ENCODE measurements around the gene PDLIM5. TPM values are rescaled to one million over a fixed set of nuclear protein-coding genes. Genes with fewer than 3 reads are reported as not detected.

Gene PDLIM5
- total RNA-seq, 5 donors from 2014 or later (not counting 1 experiment from before 2014, with no cell fraction given), result 27.1 to 32.0 (median 29.6) TPM

DNA sequence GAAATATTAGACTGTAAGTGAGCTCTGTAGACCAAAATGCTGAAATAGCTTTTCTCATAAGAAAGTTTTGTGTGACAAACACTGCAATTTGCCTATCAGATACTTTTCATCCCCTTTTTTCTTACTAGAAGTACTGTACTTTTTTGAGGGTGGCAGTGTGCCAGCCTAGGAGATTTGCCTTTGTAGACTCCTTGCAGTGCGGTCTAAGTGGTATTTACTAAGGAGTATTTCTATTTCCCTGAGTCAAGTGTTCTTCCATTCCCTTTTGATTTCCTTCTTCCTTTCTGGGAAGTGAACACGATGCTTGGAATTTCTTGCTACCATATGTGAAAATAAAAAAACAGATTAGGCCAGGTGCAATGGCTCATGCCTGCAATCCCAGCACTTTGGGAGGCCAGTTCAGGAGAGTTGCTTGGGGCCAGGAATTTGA is 34.6 kb downstream of the PDLIM5 start:
- no peak overlapping the region for H3K4me3 Mint-ChIP-seq
- CTCF ChIA-PET, result no interaction called here
- no peaks in the 10 kb centered on the region for H3K9me3 Mint-ChIP-seq
- POLR2A ChIA-PET, result no interaction called here
- H3K27me3 Mint-ChIP-seq, result no peaks in the 10 kb centered on the region
- ATAC-seq (replicated peaks in 1 of 4) (no peak), DNase-seq (no peak)
- Histone ChIP-seq H3K9me3 (no peaks in the 10 kb centered on the region), H3K36me3 (ENCODE audit: control insufficient read depth in 2 of 2, extremely low read depth in 1 of 2, insufficient read depth in 1 of 2, low read length in 1 of 2) (no peaks in the 10 kb centered on the region), H3K4me1 (ENCODE audit: control insufficient read depth in 1 of 2, extremely low read depth in 1 of 2, insufficient read depth in 2 of 2, low read length in 2 of 2) (no peaks in the 10 kb centered on the region), H3K4me3 (ENCODE audit: control insufficient read depth in 1 of 2, extremely low read depth in 1 of 2, low read length in 1 of 2) (no peak overlapping the region), H3K27me3 (replicated peaks in 1 of 2; ENCODE audit: control insufficient read depth in 2 of 2, extremely low read depth in 1 of 2, insufficient read depth in 2 of 2, low read length in 1 of 2) (no peaks in the 10 kb centered on the region), H3K27ac (ENCODE audit: low read length) (no peak overlapping the region)
- peaks cover 1% of the 10 kb centered on the region for H3K36me3 Mint-ChIP-seq
- H3K4me1 Mint-ChIP-seq, result peaks cover 0 to 6% (median 4%) of the 10 kb centered on the region in 3 donors
- no peak overlapping the region for H3K27ac Mint-ChIP-seq
- WGBS (ENCODE audit: insufficient coverage), result no CpG with 5 or more reads among the region's 2 CpGs

DNA sequence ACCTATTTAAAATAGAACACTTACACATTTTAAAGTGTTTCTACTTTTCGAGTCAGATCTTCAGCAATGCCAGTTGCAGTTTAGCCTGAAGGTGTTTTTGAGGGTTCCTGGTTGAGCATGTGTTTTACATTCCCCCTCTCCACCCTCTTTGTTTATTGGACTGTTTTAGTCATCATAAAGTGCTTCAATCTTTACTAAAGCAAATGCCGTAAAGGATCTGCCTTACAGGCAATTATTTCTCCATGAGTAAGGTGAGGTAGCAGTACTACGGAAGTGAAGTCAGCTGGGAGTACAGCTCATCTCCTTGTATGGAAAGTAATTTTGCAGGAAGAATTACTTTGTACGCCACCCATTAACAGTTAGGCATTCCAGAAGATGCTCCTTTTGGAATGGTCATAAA is 36.9 kb downstream of the PDLIM5 start:
- no peaks in the 10 kb centered on the region for H3K27me3 Mint-ChIP-seq
- peaks cover 0 to 6% (median 4%) of the 10 kb centered on the region in 3 donors for H3K4me1 Mint-ChIP-seq
- WGBS (ENCODE audit: insufficient coverage), result no CpG with 5 or more reads among the region's 4 CpGs
- Histone ChIP-seq H3K27me3 (replicated peaks in 1 of 2; ENCODE audit: control insufficient read depth in 2 of 2, extremely low read depth in 1 of 2, insufficient read depth in 2 of 2, low read length in 1 of 2) (no peaks in the 10 kb centered on the region), H3K4me3 (ENCODE audit: control insufficient read depth in 1 of 2, extremely low read depth in 1 of 2, low read length in 1 of 2) (no peak overlapping the region), H3K4me1 (ENCODE audit: control insufficient read depth in 1 of 2, extremely low read depth in 1 of 2, insufficient read depth in 2 of 2, low read length in 2 of 2) (no peaks in the 10 kb centered on the region), H3K27ac (ENCODE audit: low read length) (no peak overlapping the region), H3K36me3 (ENCODE audit: control insufficient read depth in 2 of 2, extremely low read depth in 1 of 2, insufficient read depth in 1 of 2, low read length in 1 of 2) (no peaks in the 10 kb centered on the region), H3K9me3 (no peaks in the 10 kb centered on the region)
- peaks cover 7% of the 10 kb centered on the region for H3K36me3 Mint-ChIP-seq
- no peaks in the 10 kb centered on the region for H3K9me3 Mint-ChIP-seq
- CTCF ChIA-PET, result no interaction called here
- H3K4me3 Mint-ChIP-seq, result no peak overlapping the region
- ATAC-seq (replicated peaks in 1 of 4) (no peak), DNase-seq (no peak)
- POLR2A ChIA-PET, result no interaction called here
- H3K27ac Mint-ChIP-seq, result no peak overlapping the region

DNA sequence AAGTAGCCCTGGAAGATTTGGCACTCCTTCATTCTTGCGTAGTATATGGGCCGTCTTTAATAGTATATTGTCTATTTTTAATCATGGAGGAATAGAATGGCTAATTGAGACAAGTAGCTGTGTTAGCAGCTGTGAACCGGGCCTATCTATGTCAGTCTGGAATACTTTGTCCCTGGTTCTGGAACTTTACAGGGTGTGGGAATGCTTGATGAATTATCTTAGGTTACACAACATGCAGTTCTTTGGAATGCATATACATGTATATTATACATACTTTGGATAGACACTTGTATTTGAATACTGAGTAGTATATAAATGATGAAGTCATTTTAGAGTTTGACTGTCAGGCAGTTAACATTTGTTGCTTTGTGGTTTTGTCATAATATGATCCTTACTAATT is 37.4 kb downstream of the PDLIM5 start:
- DNase-seq (no peak), ATAC-seq (replicated peaks in 1 of 4) (no peak)
- no peak overlapping the region for H3K27ac ChIP-seq (ENCODE audit: low read length)
- no peaks in the 10 kb centered on the region for H3K9me3 ChIP-seq
- CTCF ChIA-PET, result no interaction called here
- Mint-ChIP-seq H3K27ac (no peak overlapping the region), H3K4me3 (no peak overlapping the region), H3K27me3 (no peaks in the 10 kb centered on the region), H3K4me1 (peaks cover 0 to 6% (median 4%) of the 10 kb centered on the region in 3 donors), H3K9me3 (no peaks in the 10 kb centered on the region), H3K36me3 (peaks cover 11% of the 10 kb centered on the region)
- no peaks in the 10 kb centered on the region for H3K27me3 ChIP-seq (replicated peaks in 1 of 2; ENCODE audit: control insufficient read depth in 2 of 2, extremely low read depth in 1 of 2, insufficient read depth in 2 of 2, low read length in 1 of 2)
- no peak overlapping the region for H3K4me3 ChIP-seq (ENCODE audit: control insufficient read depth in 1 of 2, extremely low read depth in 1 of 2, low read length in 1 of 2)
- no peaks in the 10 kb centered on the region for H3K36me3 ChIP-seq (ENCODE audit: control insufficient read depth in 2 of 2, extremely low read depth in 1 of 2, insufficient read depth in 1 of 2, low read length in 1 of 2)
- POLR2A ChIA-PET, result no interaction called here
- 100% methylated on average over 2 of the region's 3 CpGs for WGBS (ENCODE audit: insufficient coverage)
- H3K4me1 ChIP-seq (ENCODE audit: control insufficient read depth in 1 of 2, extremely low read depth in 1 of 2, insufficient read depth in 2 of 2, low read length in 2 of 2), result no peaks in the 10 kb centered on the region

DNA sequence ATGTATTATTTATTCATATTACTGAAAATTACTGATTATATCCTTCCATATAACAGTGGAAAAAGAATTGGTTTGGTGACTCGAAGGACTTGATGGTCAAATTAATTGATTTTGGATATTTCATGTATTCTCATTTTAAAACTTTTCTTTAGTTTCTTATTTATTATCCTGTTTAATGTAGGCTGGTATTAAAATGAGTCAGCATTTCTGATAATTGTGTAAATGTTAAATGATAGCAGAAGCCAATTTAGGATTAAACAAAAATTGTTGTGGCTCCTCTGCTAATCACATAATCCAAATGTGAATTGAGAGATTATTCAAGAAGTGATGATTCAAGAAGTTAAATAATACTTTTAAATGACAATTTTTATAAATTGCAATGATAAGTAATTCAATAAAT is 38.7 kb downstream of the PDLIM5 start:
- no CpG with 5 or more reads among the region's 1 CpG for WGBS (ENCODE audit: insufficient coverage)
- no peak overlapping the region for H3K4me3 Mint-ChIP-seq

DNA sequence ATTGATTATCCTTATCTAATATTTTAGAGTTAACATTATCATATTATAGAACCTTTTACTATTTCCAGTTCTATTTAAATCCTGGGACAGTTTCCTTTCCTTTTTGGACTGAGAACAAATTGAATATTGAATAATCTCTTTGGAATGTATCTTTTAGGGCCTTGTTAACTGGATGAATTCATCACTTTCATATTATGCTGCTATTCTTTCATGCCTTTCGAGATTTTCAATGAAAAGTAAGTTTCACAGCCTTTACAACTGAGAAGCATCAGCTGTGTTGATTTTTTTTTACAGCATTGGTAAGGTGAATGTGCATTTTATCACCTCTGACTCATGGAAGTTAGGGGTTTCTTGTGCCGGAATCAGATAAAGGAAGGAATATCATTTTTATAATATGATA is 39.6 kb downstream of the PDLIM5 start:
- H3K4me3 ChIP-seq (ENCODE audit: control insufficient read depth in 1 of 2, extremely low read depth in 1 of 2, low read length in 1 of 2), result no peak overlapping the region
- ATAC-seq (replicated peaks in 1 of 4), result no peak
- no peak overlapping the region for H3K27ac Mint-ChIP-seq
- peaks cover 0 to 2% (median 0%) of the 10 kb centered on the region in 3 donors for H3K4me1 Mint-ChIP-seq
- ChIA-PET CTCF (no interaction called here), POLR2A (no interaction called here)
- no peaks in the 10 kb centered on the region for H3K27me3 ChIP-seq (replicated peaks in 1 of 2; ENCODE audit: control insufficient read depth in 2 of 2, extremely low read depth in 1 of 2, insufficient read depth in 2 of 2, low read length in 1 of 2)
- peaks cover 16% of the 10 kb centered on the region for H3K36me3 Mint-ChIP-seq
- no peak overlapping the region for H3K4me3 Mint-ChIP-seq
- no peaks in the 10 kb centered on the region for H3K36me3 ChIP-seq (ENCODE audit: control insufficient read depth in 2 of 2, extremely low read depth in 1 of 2, insufficient read depth in 1 of 2, low read length in 1 of 2)
- H3K9me3 Mint-ChIP-seq, result no peaks in the 10 kb centered on the region
- no peak overlapping the region for H3K27ac ChIP-seq (ENCODE audit: low read length)
- no CpG with 5 or more reads among the region's 2 CpGs for WGBS (ENCODE audit: insufficient coverage)
- no peaks in the 10 kb centered on the region for H3K9me3 ChIP-seq
- no peaks in the 10 kb centered on the region for H3K4me1 ChIP-seq (ENCODE audit: control insufficient read depth in 1 of 2, extremely low read depth in 1 of 2, insufficient read depth in 2 of 2, low read length in 2 of 2)
- H3K27me3 Mint-ChIP-seq, result no peaks in the 10 kb centered on the region
- DNase-seq, result no peak

More for the DNA sequence above, 38.7 kb downstream of the PDLIM5 start:
- ChIA-PET POLR2A (no interaction called here), CTCF (no interaction called here)
- peaks cover 12% of the 10 kb centered on the region for H3K36me3 Mint-ChIP-seq
- H3K27ac ChIP-seq (ENCODE audit: low read length), result no peak overlapping the region
- DNase-seq, result no peak
- ATAC-seq (replicated peaks in 1 of 4), result no peak
- H3K36me3 ChIP-seq (ENCODE audit: control insufficient read depth in 2 of 2, extremely low read depth in 1 of 2, insufficient read depth in 1 of 2, low read length in 1 of 2), result no peaks in the 10 kb centered on the region
- H3K27me3 ChIP-seq (replicated peaks in 1 of 2; ENCODE audit: control insufficient read depth in 2 of 2, extremely low read depth in 1 of 2, insufficient read depth in 2 of 2, low read length in 1 of 2), result no peaks in the 10 kb centered on the region
- no peak overlapping the region for H3K27ac Mint-ChIP-seq
- H3K9me3 Mint-ChIP-seq, result no peaks in the 10 kb centered on the region
- H3K9me3 ChIP-seq, result no peaks in the 10 kb centered on the region
- H3K4me1 Mint-ChIP-seq, result peaks cover 0 to 2% (median 0%) of the 10 kb centered on the region in 3 donors
- H3K27me3 Mint-ChIP-seq, result no peaks in the 10 kb centered on the region
- H3K4me3 ChIP-seq (ENCODE audit: control insufficient read depth in 1 of 2, extremely low read depth in 1 of 2, low read length in 1 of 2), result no peak overlapping the region
- H3K4me1 ChIP-seq (ENCODE audit: control insufficient read depth in 1 of 2, extremely low read depth in 1 of 2, insufficient read depth in 2 of 2, low read length in 2 of 2), result no peaks in the 10 kb centered on the region

DNA sequence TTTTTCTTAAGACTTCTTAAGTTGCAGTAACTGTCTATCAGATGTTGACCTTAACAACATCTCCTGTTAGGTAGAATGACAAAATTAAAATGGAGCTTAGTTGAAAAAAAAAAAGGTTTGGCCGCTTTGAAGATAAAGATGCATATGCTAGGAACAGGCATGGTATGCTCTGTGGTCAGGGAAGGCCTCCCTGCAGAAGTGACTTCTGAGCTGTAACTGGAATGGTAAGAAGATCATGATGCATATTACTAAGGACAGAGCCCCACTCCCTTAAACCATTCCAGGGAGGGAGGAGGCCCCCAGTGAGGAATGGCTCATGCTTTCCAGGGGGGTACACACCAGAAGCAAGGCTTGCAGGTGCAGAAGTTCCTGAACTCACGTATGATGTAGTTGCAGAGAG is 43.7 kb downstream of the PDLIM5 start:
- DNase-seq (no peak), ATAC-seq (replicated peaks in 1 of 4) (no peak)
- no peak overlapping the region for H3K4me3 ChIP-seq (ENCODE audit: control insufficient read depth in 1 of 2, extremely low read depth in 1 of 2, low read length in 1 of 2)
- ChIA-PET CTCF (no interaction called here), POLR2A (interaction anchor here in 1 of 2 donors (0.6 kb wide), 1 partner anchor 41 kb away, joined by 3 read pairs; no protein-coding TSS in a partner anchor)
- no peaks in the 10 kb centered on the region for H3K36me3 ChIP-seq (ENCODE audit: control insufficient read depth in 2 of 2, extremely low read depth in 1 of 2, insufficient read depth in 1 of 2, low read length in 1 of 2)
- H3K9me3 ChIP-seq, result no peaks in the 10 kb centered on the region
- Mint-ChIP-seq H3K27ac (no peak overlapping the region), H3K9me3 (no peaks in the 10 kb centered on the region), H3K4me1 (no peaks in the 10 kb centered on the region), H3K36me3 (peaks cover 18% of the 10 kb centered on the region), H3K4me3 (no peak overlapping the region), H3K27me3 (no peaks in the 10 kb centered on the region)
- H3K27ac ChIP-seq (ENCODE audit: low read length), result no peak overlapping the region
- no peaks in the 10 kb centered on the region for H3K4me1 ChIP-seq (ENCODE audit: control insufficient read depth in 1 of 2, extremely low read depth in 1 of 2, insufficient read depth in 2 of 2, low read length in 2 of 2)
- no peaks in the 10 kb centered on the region for H3K27me3 ChIP-seq (replicated peaks in 1 of 2; ENCODE audit: control insufficient read depth in 2 of 2, extremely low read depth in 1 of 2, insufficient read depth in 2 of 2, low read length in 1 of 2)
- WGBS (ENCODE audit: insufficient coverage), result 100% methylated on average over 1 of the region's 2 CpGs

DNA sequence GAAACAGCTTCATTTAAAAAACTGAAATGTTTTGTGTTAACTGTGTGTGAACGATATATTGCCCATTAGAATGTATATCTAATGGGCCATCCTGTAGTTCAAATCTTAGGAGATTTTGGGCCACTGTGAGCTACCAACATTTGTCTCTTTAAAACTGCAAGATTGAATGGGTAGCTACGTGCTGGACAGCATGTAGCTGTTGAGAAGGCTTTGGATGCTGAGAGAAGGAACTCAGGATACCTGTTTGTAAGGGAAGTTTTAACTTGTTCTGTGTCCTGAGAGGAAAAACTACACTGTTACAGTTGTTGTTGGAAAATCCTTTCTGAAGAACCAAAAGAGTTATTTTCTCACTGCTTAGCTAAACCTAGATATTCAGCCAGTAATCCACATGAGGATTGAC is 45.9 kb downstream of the PDLIM5 start:
- WGBS (ENCODE audit: insufficient coverage), result 100% methylated on average over 1 of the region's 2 CpGs
- CTCF ChIA-PET, result no interaction called here
- Histone ChIP-seq H3K36me3 (ENCODE audit: control insufficient read depth in 2 of 2, extremely low read depth in 1 of 2, insufficient read depth in 1 of 2, low read length in 1 of 2) (no peaks in the 10 kb centered on the region), H3K9me3 (no peaks in the 10 kb centered on the region), H3K27me3 (replicated peaks in 1 of 2; ENCODE audit: control insufficient read depth in 2 of 2, extremely low read depth in 1 of 2, insufficient read depth in 2 of 2, low read length in 1 of 2) (no peaks in the 10 kb centered on the region), H3K4me1 (ENCODE audit: control insufficient read depth in 1 of 2, extremely low read depth in 1 of 2, insufficient read depth in 2 of 2, low read length in 2 of 2) (no peaks in the 10 kb centered on the region), H3K4me3 (ENCODE audit: control insufficient read depth in 1 of 2, extremely low read depth in 1 of 2, low read length in 1 of 2) (no peak overlapping the region), H3K27ac (ENCODE audit: low read length) (no peak overlapping the region)
- H3K27ac Mint-ChIP-seq, result no peak overlapping the region
- no peaks in the 10 kb centered on the region for H3K9me3 Mint-ChIP-seq
- H3K4me3 Mint-ChIP-seq, result no peak overlapping the region
- H3K4me1 Mint-ChIP-seq, result no peaks in the 10 kb centered on the region
- ATAC-seq (replicated peaks in 1 of 4) (no peak), DNase-seq (no peak)
- POLR2A ChIA-PET, result no interaction called here
- H3K27me3 Mint-ChIP-seq, result no peaks in the 10 kb centered on the region
- H3K36me3 Mint-ChIP-seq, result peaks cover 12% of the 10 kb centered on the region
